Effector memory CD8-positive, alpha-beta T cell (primary cell): ENCODE data around the gene BLM.

Experiments used
- ATAC-seq: fragments of 150-1000 bp; cut with Tn5 transposase; replicated peaks from 2 replicates; pipeline ENCODE4 v1.10.0; 2021; ENCODE audit warnings: mild to moderate bottlenecking, moderate library complexity
- DNase-seq, 3 experiments: peaks; one replicate each; pipeline ENCODE4 v3.0.0; 2021
- H3K27ac Mint-ChIP-seq, 2 donors: one replicate each; pipeline ENCODE4 v1.8.0; 2022; ENCODE audit warnings: mild to moderate bottlenecking in 2 of 2, mixed read lengths in 2 of 2, moderate library complexity in 2 of 2
- H3K27me3 Mint-ChIP-seq, 2 donors: one replicate each; pipeline ENCODE4 v1.8.0; 2022; ENCODE audit warnings: mixed read lengths in 2 of 2
- H3K36me3 Mint-ChIP-seq: one replicate; pipeline ENCODE4 v1.8.0; 2022; ENCODE audit warnings: mild to moderate bottlenecking, moderate library complexity, mixed read lengths; ENCODE audit not compliant: insufficient read depth
- H3K4me1 Mint-ChIP-seq, 2 donors: one replicate each; pipeline ENCODE4 v1.8.0; 2022; ENCODE audit warnings: low read depth in 2 of 2, mixed read lengths in 2 of 2
- H3K4me3 Mint-ChIP-seq, 2 donors: one replicate each; pipeline ENCODE4 v1.8.0; 2022; ENCODE audit warnings: mild to moderate bottlenecking in 2 of 2, mixed read lengths in 2 of 2, moderate library complexity in 2 of 2
- H3K9me3 Mint-ChIP-seq, 2 donors: one replicate each; pipeline ENCODE4 v1.8.0; 2022; ENCODE audit warnings: mixed read lengths in 2 of 2

Gene BLM

GRCh38 chr15:90865702-90866101 lies 148.6 kb downstream of the BLM start:
- no peak overlapping the region for H3K27ac Mint-ChIP-seq
- DNase-seq (no peak), ATAC-seq (no peak)
- H3K4me1 Mint-ChIP-seq: peaks cover 15 to 17% of the 10 kb centered on the region in 2 donors
- no peaks in the 10 kb centered on the region for H3K27me3 Mint-ChIP-seq
- no peak overlapping the region for H3K4me3 Mint-ChIP-seq
- H3K9me3 Mint-ChIP-seq: no peaks in the 10 kb centered on the region
- H3K36me3 Mint-ChIP-seq: peaks cover 10% of the 10 kb centered on the region
